ENCODE measurements around the gene SLC25A39. TPM values are rescaled to one million over a fixed set of nuclear protein-coding genes. Genes with fewer than 3 reads are reported as not detected.
A peak's percentile ranks its signal among the peaks of the same experiment; 100 is the strongest.

The SLC25A39 gene
- total and polyA plus RNA-seq, 2 of the 13 experiments (the other 11 are each of a cell fraction or from before 2014, with no cell fraction given) = 144 to 151 TPM

DNA sequence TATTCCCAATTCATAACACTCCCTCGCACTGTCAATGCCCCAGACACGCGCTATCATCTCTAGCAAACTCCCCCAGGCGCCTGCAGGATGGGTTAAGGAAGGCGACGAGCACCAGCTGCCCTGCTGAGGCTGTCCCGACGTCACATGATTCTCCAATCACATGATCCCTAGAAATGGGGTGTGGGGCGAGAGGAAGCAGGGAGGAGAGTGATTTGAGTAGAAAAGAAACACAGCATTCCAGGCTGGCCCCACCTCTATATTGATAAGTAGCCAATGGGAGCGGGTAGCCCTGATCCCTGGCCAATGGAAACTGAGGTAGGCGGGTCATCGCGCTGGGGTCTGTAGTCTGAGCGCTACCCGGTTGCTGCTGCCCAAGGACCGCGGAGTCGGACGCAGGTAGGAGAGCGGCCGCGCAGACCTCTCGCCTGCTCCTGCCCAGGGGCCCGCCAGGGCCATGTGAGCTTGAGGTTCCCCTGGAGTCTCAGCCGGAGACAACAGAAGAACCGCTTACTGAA is 20.4 kb upstream of the SLC25A39 start, which contains the start of gene GRN (continued):
- TF ChIP-seq, protein P1, sequence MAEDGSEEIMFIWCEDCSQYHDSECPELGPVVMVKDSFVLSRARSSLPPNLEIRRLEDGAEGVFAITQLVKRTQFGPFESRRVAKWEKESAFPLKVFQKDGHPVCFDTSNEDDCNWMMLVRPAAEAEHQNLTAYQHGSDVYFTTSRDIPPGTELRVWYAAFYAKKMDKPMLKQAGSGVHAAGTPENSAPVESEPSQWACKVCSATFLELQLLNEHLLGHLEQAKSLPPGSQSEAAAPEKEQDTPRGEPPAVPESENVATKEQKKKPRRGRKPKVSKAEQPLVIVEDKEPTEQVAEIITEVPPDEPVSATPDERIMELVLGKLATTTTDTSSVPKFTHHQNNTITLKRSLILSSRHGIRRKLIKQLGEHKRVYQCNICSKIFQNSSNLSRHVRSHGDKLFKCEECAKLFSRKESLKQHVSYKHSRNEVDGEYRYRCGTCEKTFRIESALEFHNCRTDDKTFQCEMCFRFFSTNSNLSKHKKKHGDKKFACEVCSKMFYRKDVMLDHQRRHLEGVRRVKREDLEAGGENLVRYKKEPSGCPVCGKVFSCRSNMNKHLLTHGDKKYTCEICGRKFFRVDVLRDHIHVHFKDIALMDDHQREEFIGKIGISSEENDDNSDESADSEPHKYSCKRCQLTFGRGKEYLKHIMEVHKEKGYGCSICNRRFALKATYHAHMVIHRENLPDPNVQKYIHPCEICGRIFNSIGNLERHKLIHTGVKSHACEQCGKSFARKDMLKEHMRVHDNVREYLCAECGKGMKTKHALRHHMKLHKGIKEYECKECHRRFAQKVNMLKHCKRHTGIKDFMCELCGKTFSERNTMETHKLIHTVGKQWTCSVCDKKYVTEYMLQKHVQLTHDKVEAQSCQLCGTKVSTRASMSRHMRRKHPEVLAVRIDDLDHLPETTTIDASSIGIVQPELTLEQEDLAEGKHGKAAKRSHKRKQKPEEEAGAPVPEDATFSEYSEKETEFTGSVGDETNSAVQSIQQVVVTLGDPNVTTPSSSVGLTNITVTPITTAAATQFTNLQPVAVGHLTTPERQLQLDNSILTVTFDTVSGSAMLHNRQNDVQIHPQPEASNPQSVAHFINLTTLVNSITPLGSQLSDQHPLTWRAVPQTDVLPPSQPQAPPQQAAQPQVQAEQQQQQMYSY (CRISPR knock-in tag; IDR thresholded peaks at IDR 0.05) = no peak
- TF ChIP-seq ZC3H13 (CRISPR knock-in tag; IDR thresholded peaks at IDR 0.05) (no peak; the same call in 1 of the 2 replicates), ZNF546 (CRISPR knock-in tag; conservative IDR thresholded peaks at IDR 0.05) (0 out of 2 replicates have a peak, but pooled peaks have one; percentile 24), KDM5B (CRISPR knock-in tag; IDR thresholded peaks at IDR 0.05; ENCODE audit: borderline replicate concordance) (peak; percentile 87), XBP1 (CRISPR knock-in tag; IDR thresholded peaks at IDR 0.05) (no peak), ZMYM4 (CRISPR knock-in tag; IDR thresholded peaks at IDR 0.05) (peak; percentile 75), ZNF615 (CRISPR knock-in tag; IDR thresholded peaks at IDR 0.05; ENCODE audit: borderline replicate concordance) (no peak; the same call in 1 of the 2 replicates), RFX3 (CRISPR knock-in tag; IDR thresholded peaks at IDR 0.05) (no peak), RARG (CRISPR knock-in tag; IDR thresholded peaks at IDR 0.05; ENCODE audit: low read depth) (no peak)
- TF ChIP-seq, protein P2, sequence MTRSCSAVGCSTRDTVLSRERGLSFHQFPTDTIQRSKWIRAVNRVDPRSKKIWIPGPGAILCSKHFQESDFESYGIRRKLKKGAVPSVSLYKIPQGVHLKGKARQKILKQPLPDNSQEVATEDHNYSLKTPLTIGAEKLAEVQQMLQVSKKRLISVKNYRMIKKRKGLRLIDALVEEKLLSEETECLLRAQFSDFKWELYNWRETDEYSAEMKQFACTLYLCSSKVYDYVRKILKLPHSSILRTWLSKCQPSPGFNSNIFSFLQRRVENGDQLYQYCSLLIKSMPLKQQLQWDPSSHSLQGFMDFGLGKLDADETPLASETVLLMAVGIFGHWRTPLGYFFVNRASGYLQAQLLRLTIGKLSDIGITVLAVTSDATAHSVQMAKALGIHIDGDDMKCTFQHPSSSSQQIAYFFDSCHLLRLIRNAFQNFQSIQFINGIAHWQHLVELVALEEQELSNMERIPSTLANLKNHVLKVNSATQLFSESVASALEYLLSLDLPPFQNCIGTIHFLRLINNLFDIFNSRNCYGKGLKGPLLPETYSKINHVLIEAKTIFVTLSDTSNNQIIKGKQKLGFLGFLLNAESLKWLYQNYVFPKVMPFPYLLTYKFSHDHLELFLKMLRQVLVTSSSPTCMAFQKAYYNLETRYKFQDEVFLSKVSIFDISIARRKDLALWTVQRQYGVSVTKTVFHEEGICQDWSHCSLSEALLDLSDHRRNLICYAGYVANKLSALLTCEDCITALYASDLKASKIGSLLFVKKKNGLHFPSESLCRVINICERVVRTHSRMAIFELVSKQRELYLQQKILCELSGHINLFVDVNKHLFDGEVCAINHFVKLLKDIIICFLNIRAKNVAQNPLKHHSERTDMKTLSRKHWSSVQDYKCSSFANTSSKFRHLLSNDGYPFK (CRISPR knock-in tag; IDR thresholded peaks at IDR 0.05; ENCODE audit: borderline replicate concordance) = no peak
- TF ChIP-seq, protein P3, sequence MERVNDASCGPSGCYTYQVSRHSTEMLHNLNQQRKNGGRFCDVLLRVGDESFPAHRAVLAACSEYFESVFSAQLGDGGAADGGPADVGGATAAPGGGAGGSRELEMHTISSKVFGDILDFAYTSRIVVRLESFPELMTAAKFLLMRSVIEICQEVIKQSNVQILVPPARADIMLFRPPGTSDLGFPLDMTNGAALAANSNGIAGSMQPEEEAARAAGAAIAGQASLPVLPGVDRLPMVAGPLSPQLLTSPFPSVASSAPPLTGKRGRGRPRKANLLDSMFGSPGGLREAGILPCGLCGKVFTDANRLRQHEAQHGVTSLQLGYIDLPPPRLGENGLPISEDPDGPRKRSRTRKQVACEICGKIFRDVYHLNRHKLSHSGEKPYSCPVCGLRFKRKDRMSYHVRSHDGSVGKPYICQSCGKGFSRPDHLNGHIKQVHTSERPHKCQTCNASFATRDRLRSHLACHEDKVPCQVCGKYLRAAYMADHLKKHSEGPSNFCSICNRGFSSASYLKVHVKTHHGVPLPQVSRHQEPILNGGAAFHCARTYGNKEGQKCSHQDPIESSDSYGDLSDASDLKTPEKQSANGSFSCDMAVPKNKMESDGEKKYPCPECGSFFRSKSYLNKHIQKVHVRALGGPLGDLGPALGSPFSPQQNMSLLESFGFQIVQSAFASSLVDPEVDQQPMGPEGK (CRISPR knock-in tag; IDR thresholded peaks at IDR 0.05) = peak; percentile 86
- TF ChIP-seq, protein P4, sequence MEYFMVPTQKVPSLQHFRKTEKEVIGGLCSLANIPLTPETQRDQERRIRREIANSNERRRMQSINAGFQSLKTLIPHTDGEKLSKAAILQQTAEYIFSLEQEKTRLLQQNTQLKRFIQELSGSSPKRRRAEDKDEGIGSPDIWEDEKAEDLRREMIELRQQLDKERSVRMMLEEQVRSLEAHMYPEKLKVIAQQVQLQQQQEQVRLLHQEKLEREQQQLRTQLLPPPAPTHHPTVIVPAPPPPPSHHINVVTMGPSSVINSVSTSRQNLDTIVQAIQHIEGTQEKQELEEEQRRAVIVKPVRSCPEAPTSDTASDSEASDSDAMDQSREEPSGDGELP (IDR thresholded peaks at IDR 0.05; ENCODE audit: borderline replicate concordance, low read depth) = peak; percentile 92
- TF ChIP-seq, protein P5, sequence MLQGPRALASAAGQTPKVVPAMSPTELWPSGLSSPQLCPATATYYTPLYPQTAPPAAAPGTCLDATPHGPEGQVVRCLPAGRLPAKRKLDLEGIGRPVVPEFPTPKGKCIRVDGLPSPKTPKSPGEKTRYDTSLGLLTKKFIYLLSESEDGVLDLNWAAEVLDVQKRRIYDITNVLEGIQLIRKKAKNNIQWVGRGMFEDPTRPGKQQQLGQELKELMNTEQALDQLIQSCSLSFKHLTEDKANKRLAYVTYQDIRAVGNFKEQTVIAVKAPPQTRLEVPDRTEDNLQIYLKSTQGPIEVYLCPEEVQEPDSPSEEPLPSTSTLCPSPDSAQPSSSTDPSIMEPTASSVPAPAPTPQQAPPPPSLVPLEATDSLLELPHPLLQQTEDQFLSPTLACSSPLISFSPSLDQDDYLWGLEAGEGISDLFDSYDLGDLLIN (CRISPR knock-in tag; IDR thresholded peaks at IDR 0.05; ENCODE audit: borderline replicate concordance) = 0 out of 2 replicates have a peak, but pooled peaks have one; percentile 69
- TF ChIP-seq, protein P6, sequence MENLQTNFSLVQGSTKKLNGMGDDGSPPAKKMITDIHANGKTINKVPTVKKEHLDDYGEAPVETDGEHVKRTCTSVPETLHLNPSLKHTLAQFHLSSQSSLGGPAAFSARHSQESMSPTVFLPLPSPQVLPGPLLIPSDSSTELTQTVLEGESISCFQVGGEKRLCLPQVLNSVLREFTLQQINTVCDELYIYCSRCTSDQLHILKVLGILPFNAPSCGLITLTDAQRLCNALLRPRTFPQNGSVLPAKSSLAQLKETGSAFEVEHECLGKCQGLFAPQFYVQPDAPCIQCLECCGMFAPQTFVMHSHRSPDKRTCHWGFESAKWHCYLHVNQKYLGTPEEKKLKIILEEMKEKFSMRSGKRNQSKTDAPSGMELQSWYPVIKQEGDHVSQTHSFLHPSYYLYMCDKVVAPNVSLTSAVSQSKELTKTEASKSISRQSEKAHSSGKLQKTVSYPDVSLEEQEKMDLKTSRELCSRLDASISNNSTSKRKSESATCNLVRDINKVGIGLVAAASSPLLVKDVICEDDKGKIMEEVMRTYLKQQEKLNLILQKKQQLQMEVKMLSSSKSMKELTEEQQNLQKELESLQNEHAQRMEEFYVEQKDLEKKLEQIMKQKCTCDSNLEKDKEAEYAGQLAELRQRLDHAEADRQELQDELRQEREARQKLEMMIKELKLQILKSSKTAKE (CRISPR knock-in tag; IDR thresholded peaks at IDR 0.05; ENCODE audit: borderline replicate concordance) = no peak
